Activated CD4-positive, alpha-beta T cell treated with anti-CD3 and anti-CD28 coated beads for 4 hours (primary cell): ENCODE measurements around the gene SPRR2F.

Source experiments
- DNase-seq, 2 donors: peaks; one replicate each; pipeline ENCODE4 v3.0.0-alpha.2; 2020

The SPRR2F gene

GRCh38 chr1:153072806-153073726 lies 40.2 kb downstream of the SPRR2F start:
- DNase-seq: no peak

- DNase-seq: no peak
These were observed 41.8 kb downstream of the SPRR2F start, which contains the start of gene SPRR2B for GRCh38 chr1:153071511-153071910. Gene SPRR2B (minus strand): TSS chr1:153071611. CDS start chr1:153070839, 772 bp downstream.

- DNase-seq: no peak
These were observed 43.1 kb downstream of the SPRR2F start for GRCh38 chr1:153070243-153070642.
